SK-N-SH (cell line): ENCODE results near the gene WNK2. TPM values are rescaled to one million over a fixed set of nuclear protein-coding genes. Genes with fewer than 3 reads are reported as not detected.

Experiments
- CTCF ChIA-PET: fragments of 300-600, 350-600 bp; formaldehyde crosslinking; extraction: SDS; loops from one replicate; lab custom pipeline; 2021; lab: Yijun Ruan, JAX
- POLR2A ChIA-PET: fragments of 350-600 bp; sonication (Branson Sonifier 250); formaldehyde crosslinking; extraction: SDS; loops from one replicate; lab custom pipeline; 2020; ENCODE audit warnings: antibody characterized with exemption, inconsistent platforms; lab: Yijun Ruan, JAX
- DNase-seq: peaks from one replicate; pipeline ENCODE4 v3.0.0; 2012
- H2AFZ ChIP-seq: fragments of 200-600 bp; sonication (generic); 2 replicates; pipeline ENCODE4 v1.8.1; 2016; ENCODE audit warnings: antibody characterized with exemption, mild to moderate bottlenecking, low read depth
- H3F3A ChIP-seq: fragments of 200-600 bp; sonication (generic); replicated peaks from 2 replicates; pipeline ENCODE3; 2016; ENCODE audit warnings: antibody characterized with exemption, mild to moderate bottlenecking; ENCODE audit not compliant: insufficient read depth
- H3K27ac ChIP-seq, 2 experiments: fragments of 200-500 bp in 1 of 2; fragments of 200-600 bp in 1 of 2; sonication (Bioruptor generic) in 1 of 2; sonication (generic), shearing (Covaris generic) in 1 of 2; 2 replicates each; pipeline versions ENCODE4 v1.5.1 to v1.6.1; 2014 to 2016; ENCODE audit warnings: low read depth in 2 of 2, inconsistent platforms in 1 of 2, low read length in 1 of 2, mild to moderate bottlenecking in 1 of 2, mixed read lengths in 1 of 2
- H3K27me3 ChIP-seq: fragments of 200-600 bp; sonication (generic), shearing (Covaris generic); 2 replicates; pipeline ENCODE4 v1.6.1; 2016; ENCODE audit warnings: mixed run types; ENCODE audit not compliant: insufficient read depth
- H3K36me3 ChIP-seq, 2 experiments: fragments of 200-500 bp in 1 of 2; fragments of 200-600 bp in 1 of 2; sonication (Bioruptor generic) in 1 of 2; sonication (generic) in 1 of 2; replicated peaks in 1 of 2; 2 replicates each; pipeline versions ENCODE3 to v1.5.1; 2014 to 2016; ENCODE audit warnings: low read length in 1 of 2, mild to moderate bottlenecking in 1 of 2; ENCODE audit not compliant: insufficient read depth in 2 of 2, control insufficient read depth in 1 of 2
- H3K4me1 ChIP-seq, 2 experiments: fragments of 200-500 bp in 1 of 2; fragments of 200-600 bp in 1 of 2; sonication (Bioruptor generic) in 1 of 2; sonication (generic), shearing (Covaris generic) in 1 of 2; 2 replicates each; pipeline versions ENCODE4 v1.5.1 to v1.6.1; 2014 to 2016; ENCODE audit warnings: low read depth in 1 of 2, low read length in 1 of 2, mixed run types in 1 of 2; ENCODE audit not compliant: insufficient read depth in 2 of 2, control insufficient read depth in 1 of 2
- H3K4me2 ChIP-seq: fragments of 200-600 bp; sonication (generic), shearing (Covaris generic); 2 replicates; pipeline ENCODE4 v1.6.1; 2017; ENCODE audit warnings: mixed run types
- H3K4me3 ChIP-seq, 2 experiments: fragments of 200-500 bp in 1 of 2; fragments of 200-600 bp in 1 of 2; sonication (Bioruptor generic) in 1 of 2; sonication (generic), shearing (Covaris generic) in 1 of 2; 2 replicates each; pipeline versions ENCODE4 v1.5.1 to v1.8.1; 2014 to 2016; ENCODE audit warnings: low read depth in 2 of 2, inconsistent platforms in 1 of 2, low read length in 1 of 2, mild to moderate bottlenecking in 1 of 2, mixed read lengths in 1 of 2, moderate library complexity in 1 of 2
- H3K79me2 ChIP-seq: fragments of 200-600 bp; sonication (generic); 2 replicates; pipeline ENCODE4 v1.8.1; 2017; ENCODE audit warnings: mild to moderate bottlenecking; ENCODE audit not compliant: insufficient read depth
- H3K9ac ChIP-seq: fragments of 200-600 bp; sonication (generic); 2 replicates; pipeline ENCODE4 v1.6.1; 2017; ENCODE audit warnings: mixed run types
- H3K9me2 ChIP-seq: fragments of 200-600 bp; sonication (generic); 2 replicates; pipeline ENCODE4 v1.6.1; 2017; ENCODE audit warnings: mixed run types
- H3K9me3 ChIP-seq: fragments of 200-600 bp; sonication (generic); 2 replicates; pipeline ENCODE4 v1.6.1; 2017; ENCODE audit warnings: mixed run types, mild to moderate bottlenecking, moderate library complexity
- H4K20me1 ChIP-seq: fragments of 200-600 bp; sonication (generic); 2 replicates; pipeline ENCODE4 v1.6.1; 2017; ENCODE audit warnings: mild to moderate bottlenecking, mixed run types; ENCODE audit not compliant: insufficient read depth
- CHD2 ChIP-seq: fragments of 150-350 bp; IDR thresholded peaks from 2 replicates; pipeline ENCODE4 v1.6.1; 2018; ENCODE audit warnings: low read length; ENCODE audit not compliant: partially characterized antibody
- CTCF ChIP-seq: fragments of 200-600 bp; sonication (generic); IDR thresholded peaks from 2 replicates; pipeline ENCODE4 v1.6.1; 2017; ENCODE audit warnings: antibody characterized with exemption, mild to moderate bottlenecking, moderate library complexity
- EP300 ChIP-seq, 2 experiments: IDR thresholded peaks; 2 replicates each; pipeline versions ENCODE4 v1.4.0 to v1.6.1; 2012; ENCODE audit warnings: borderline replicate concordance in 1 of 2, low read depth in 1 of 2, low read length in 1 of 2
- GABPA ChIP-seq: IDR thresholded peaks from 2 replicates; pipeline ENCODE4 v1.4.0; 2012; ENCODE audit warnings: low read depth, mild to moderate bottlenecking
- GATA2 ChIP-seq: sonication (generic); formaldehyde crosslinking; IDR thresholded peaks from 2 replicates; pipeline ENCODE4 v1.5.0; 2020; ENCODE audit warnings: mild to moderate bottlenecking, missing genetic modification reagents
- IRF3 ChIP-seq: fragments of 150-350 bp; IDR thresholded peaks from 2 replicates; pipeline ENCODE4 v1.6.1; 2016; ENCODE audit warnings: mild to moderate bottlenecking, low read depth, low read length
- MEF2A ChIP-seq: IDR thresholded peaks from 2 replicates; pipeline ENCODE4 v1.4.0; 2012; ENCODE audit warnings: low read depth, borderline replicate concordance
- NFIC ChIP-seq: IDR thresholded peaks from 2 replicates; pipeline ENCODE4 v1.4.0; 2012; ENCODE audit warnings: borderline replicate concordance
- NRF1 ChIP-seq: IDR thresholded peaks from 2 replicates; pipeline ENCODE4 v1.6.1; 2012; ENCODE audit warnings: low read depth, mild to moderate bottlenecking, low read length
- RCOR1 ChIP-seq: fragments of 150-350 bp; IDR thresholded peaks from 2 replicates; pipeline ENCODE4 v1.6.1; 2017; ENCODE audit warnings: antibody characterized with exemption, low read length
- SMC3 ChIP-seq: IDR thresholded peaks from 2 replicates; pipeline ENCODE4 v1.6.1; 2012; ENCODE audit warnings: low read depth, low read length, improper control_type of control experiment
- TAF1 ChIP-seq: IDR thresholded peaks from 2 replicates; pipeline ENCODE4 v1.6.1; 2012; ENCODE audit warnings: low read depth, mild to moderate bottlenecking, low read length, moderate library complexity, borderline replicate concordance
- USF2 ChIP-seq: fragments of 150-350 bp; IDR thresholded peaks from 2 replicates; pipeline ENCODE4 v1.6.1; 2017; ENCODE audit warnings: antibody characterized with exemption, low read length, low read depth, borderline replicate concordance
- YY1 ChIP-seq: IDR thresholded peaks from 2 replicates; pipeline ENCODE4 v1.4.0; 2012; ENCODE audit warnings: low read depth, mild to moderate bottlenecking
- WGBS: methylation state at CpG from one replicate; pipeline ENCODE4 v1.1.6; 2017; ENCODE audit warnings: low lambda C conversion rate; 5-methylcytosine and 5-hydroxymethylcytosine counted together
- polyA plus RNA-seq, 3 experiments: library from polyadenylated mRNA; depleted of rRNA; stranded (reverse); fragments of >200 nt; gene quantifications; 2 replicates each; pipeline ENCODE4 v1.2.3, GENCODE V29; 2012

Gene WNK2
- polyA plus RNA-seq, 1 of the 3 experiments (the other 2 are of a cell fraction), result 0.12 TPM

GRCh38 chr9:93300175-93300572 lies 116.2 kb downstream of the WNK2 start:
- CTCF ChIA-PET, result interaction anchor here (1.0 to 2.8 kb wide), 2 partner anchors 11 to 146 kb away, joined by 3 to 10 read pairs; no protein-coding TSS in a partner anchor
- no peak for TF ChIP-seq IRF3
- no peak for TF ChIP-seq EP300 (IDR thresholded peaks at IDR 0.05; ENCODE audit: borderline replicate concordance in 1 of 2, low read depth in 1 of 2, low read length in 1 of 2)
- no peak for TF ChIP-seq NRF1
- TF ChIP-seq CHD2, result no peak
- no peak for TF ChIP-seq TAF1
- TF ChIP-seq NFIC, result no peak
- TF ChIP-seq RCOR1, result no peak
- TF ChIP-seq GABPA, result no peak
- TF ChIP-seq SMC3, result no peak
- TF ChIP-seq CTCF, result no peak
- TF ChIP-seq MEF2A, result no peak
- no peak for TF ChIP-seq YY1
- no peak for TF ChIP-seq USF2
- no peak overlapping the region for H3K9ac ChIP-seq
- H3K9me3 ChIP-seq, result no peaks in the 10 kb centered on the region
- POLR2A ChIA-PET, result no interaction called here
- no peaks in the 10 kb centered on the region for H3K27me3 ChIP-seq
- no peak overlapping the region for H3K4me3 ChIP-seq
- no peak overlapping the region for H3K27ac ChIP-seq
- no peaks in the 10 kb centered on the region for H4K20me1 ChIP-seq
- H2AFZ ChIP-seq, result no peak overlapping the region
- no peaks in the 10 kb centered on the region for H3F3A ChIP-seq
- DNase-seq, result peak; percentile 13
- no peaks in the 10 kb centered on the region for H3K79me2 ChIP-seq
- no peaks in the 10 kb centered on the region for H3K9me2 ChIP-seq
- 85% methylated on average over 14 of the region's 14 CpGs for WGBS
- H3K4me2 ChIP-seq, result no peak overlapping the region
- peaks cover 0 to 13% of the 10 kb centered on the region in 2 experiments; a peak in 1 of 4 replicates for H3K4me1 ChIP-seq
- no peaks in the 10 kb centered on the region for H3K36me3 ChIP-seq

- Histone ChIP-seq H4K20me1 (no peaks in the 10 kb centered on the region), H3K9me2 (no peaks in the 10 kb centered on the region), H3K9me3 (no peaks in the 10 kb centered on the region), H2AFZ (no peak overlapping the region), H3K27ac (no peak overlapping the region), H3K4me2 (no peak overlapping the region), H3K4me3 (no peak overlapping the region), H3K4me1 (peaks cover 0 to 13% of the 10 kb centered on the region in 2 experiments; a peak in 1 of 4 replicates), H3K27me3 (no peaks in the 10 kb centered on the region), H3K9ac (no peak overlapping the region), H3K36me3 (no peaks in the 10 kb centered on the region), H3K79me2 (no peaks in the 10 kb centered on the region), H3F3A (no peaks in the 10 kb centered on the region)
- CTCF ChIA-PET, result interaction anchor here (1.0 kb wide), 1 partner anchor 147 kb away, joined by 3 read pairs; no protein-coding TSS in a partner anchor
- TF ChIP-seq GATA2 (CRISPR knock-in tag) (no peak), MEF2A (no peak)
- DNase-seq, result peak; percentile 15
- POLR2A ChIA-PET, result no interaction called here
- 72% methylated on average over 10 of the region's 12 CpGs for WGBS
Measured at GRCh38 chr9:93300585-93301081, 116.7 kb downstream of the WNK2 start.
